HG02870 (cell line): ENCODE data around the gene HIGD2A.

ENCODE experiments used
- ATAC-seq: cut with Tn5 transposase; IDR thresholded peaks from one replicate; pipeline ENCODE4 v1.9.1; 2021; ENCODE audit warnings: mild to moderate bottlenecking, moderate library complexity; ENCODE audit not compliant: unreplicated experiment

HIGD2A gene, protein sequence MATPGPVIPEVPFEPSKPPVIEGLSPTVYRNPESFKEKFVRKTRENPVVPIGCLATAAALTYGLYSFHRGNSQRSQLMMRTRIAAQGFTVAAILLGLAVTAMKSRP

DNA sequence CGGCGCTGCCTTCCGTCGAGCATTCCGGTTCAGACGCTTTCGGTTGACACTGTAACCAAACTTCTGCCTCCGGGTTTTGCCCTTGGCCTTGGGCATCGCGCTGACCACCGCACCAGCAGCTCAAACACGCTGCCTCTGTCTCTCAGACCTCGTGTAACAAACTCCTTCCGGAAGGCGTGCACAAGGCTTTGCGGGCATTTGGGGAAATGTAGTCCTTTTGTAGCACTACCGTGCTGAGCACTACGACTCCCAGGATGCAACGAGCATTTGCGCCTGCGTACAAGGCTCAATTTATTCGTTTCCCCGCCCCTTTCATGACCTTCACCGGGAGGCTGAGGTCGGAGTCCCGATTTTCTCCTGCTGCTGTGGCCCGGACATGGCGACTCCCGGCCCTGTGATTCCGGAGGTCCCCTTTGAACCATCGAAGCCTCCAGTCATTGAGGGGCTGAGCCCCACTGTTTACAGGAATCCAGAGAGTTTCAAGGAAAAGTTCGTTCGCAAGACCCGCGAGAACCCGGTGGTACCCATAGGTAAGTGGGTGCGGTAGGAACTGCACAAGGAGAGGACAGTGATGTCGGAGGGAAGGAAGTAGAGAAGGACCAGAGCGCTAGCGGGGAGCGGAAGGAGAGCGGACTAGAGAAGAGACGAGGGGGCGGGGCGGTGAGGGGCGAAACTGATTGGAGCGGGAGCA is at the start of gene HIGD2A, which contains the start of gene NOP16:
TSS of gene HIGD2A (plus strand) at position 308 of the 691 bp plus-strand sequence. CDS start at position 377, 69 bp downstream.
TSS of gene NOP16 (minus strand) at position 155 of the 691 bp plus-strand sequence. CDS start at position 96, 59 bp downstream.
- ATAC-seq = peak; percentile 86

DNA sequence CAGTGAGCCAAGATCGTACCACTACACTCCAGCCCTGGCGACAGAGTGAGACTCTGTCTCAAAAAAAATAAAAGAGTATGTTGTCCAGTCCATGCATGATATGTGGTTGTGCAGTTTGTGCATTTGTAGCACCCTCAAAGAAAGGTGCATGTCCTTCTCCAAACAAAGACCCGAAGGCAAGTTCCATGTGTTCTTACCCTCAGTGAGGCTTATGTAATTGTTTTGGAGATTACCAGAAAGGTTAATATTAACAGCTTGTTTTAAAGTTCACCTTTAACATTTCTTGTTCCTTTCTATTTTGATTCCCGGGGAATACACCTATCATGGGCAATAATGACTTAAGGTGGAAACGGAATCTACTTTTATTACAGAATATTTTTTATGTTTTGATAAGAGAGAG is 49.2 kb upstream of the HIGD2A start:
- ATAC-seq = no peak

DNA sequence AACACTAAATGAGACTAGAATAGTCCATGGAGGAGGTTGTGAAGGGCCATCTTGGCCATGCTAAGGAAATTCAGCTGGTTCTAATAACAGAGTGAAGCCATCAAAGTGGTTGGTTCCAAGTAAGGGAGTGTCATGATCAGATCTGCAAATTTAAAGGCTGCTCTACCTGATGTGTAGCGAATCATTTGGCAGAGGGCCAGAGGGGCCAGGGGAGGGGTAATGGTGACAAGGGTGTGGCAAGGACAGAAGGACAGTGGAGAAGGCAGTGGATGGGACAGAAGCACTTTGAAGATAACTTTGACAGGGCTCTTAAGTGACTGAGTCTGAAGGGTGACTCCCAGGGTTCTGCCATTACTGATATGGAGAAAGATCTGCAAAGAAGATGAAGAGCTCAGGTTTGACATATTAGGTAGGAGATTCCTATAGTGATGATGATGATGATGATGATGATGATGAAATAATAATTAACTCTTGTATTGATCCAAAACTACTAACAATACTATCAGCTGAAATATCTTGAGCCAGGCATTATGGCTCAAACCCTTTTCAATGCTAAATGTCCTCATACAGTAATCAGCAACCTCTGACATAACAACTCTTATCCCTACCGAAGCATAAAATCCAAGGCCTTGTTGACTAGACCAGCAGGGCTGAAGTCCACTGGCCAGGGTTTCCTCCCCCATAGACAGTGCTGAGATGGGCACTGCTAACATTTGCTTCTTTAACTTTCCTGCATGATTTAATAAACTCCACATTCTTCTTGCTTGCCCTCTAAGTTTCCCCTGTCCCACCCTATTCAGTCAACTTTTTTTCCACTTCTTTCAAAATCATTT is 47.0 kb upstream of the HIGD2A start:
- no peak for ATAC-seq

DNA sequence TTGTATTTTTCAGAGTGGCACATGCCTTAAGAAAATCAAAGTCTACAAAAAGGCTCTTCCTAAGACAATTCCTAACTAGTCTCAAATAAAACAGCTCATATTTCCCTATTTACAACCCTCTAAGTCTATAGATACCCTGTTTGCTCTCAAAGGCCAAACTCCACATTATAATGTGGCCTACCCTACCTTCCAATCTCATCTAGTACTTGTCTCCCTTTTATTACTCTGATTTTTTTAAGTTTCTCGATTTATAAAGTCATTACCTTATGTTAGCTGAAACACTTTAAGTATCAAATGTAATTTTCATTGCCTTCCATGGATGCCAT is 46.4 kb upstream of the HIGD2A start:
- no peak for ATAC-seq

DNA sequence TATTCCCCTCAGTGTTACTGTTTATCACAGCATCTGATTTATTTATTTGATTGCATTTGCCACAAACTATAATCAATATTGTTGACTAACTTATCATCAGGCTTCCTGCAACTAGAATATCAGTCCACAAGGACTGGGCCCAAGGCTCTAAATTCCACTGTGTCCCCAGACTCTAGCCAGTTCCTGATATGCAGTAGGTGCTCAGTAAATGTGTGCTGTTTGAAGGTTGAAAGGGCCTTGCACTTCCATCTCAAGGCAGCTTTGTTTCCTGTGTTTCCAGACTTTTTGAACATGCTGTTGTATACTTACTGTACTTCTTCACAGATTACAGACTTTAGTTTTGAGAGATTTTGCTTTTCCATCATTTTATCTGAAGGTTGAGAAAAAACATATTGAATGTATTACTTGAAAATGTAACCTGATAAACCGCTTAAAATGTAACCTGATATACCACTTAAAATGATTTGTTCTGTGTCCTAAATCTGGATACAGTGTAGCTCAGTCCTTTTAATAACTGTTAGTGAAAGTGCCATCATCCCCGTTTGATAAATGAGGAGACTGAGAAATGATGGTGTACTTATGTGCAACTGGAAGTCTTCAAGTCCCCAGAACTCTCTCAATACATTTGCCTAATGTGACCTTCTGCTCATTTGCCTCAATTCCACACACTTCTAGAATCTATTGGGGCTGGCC is 45.6 kb upstream of the HIGD2A start:
- no peak for ATAC-seq

DNA sequence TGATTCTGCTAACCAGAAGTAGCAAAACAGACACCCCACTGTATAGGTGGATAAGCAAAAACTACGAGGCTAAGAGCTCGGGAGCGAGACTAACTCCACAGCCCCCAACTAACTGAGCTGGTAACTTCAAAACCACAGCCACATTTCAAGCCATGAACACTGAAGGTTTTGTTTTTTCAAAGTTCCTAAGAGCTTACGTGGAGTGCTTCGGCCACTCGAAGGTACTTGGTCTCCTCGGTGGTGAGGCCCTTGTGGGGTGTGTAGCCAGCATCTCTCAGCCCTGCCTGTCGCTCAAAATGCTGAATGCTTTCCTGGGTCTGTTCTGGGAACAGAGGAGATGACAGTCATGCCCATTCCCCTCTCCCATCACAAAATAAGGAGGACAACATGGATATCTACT is 38.1 kb upstream of the HIGD2A start:
- no peak for ATAC-seq

DNA sequence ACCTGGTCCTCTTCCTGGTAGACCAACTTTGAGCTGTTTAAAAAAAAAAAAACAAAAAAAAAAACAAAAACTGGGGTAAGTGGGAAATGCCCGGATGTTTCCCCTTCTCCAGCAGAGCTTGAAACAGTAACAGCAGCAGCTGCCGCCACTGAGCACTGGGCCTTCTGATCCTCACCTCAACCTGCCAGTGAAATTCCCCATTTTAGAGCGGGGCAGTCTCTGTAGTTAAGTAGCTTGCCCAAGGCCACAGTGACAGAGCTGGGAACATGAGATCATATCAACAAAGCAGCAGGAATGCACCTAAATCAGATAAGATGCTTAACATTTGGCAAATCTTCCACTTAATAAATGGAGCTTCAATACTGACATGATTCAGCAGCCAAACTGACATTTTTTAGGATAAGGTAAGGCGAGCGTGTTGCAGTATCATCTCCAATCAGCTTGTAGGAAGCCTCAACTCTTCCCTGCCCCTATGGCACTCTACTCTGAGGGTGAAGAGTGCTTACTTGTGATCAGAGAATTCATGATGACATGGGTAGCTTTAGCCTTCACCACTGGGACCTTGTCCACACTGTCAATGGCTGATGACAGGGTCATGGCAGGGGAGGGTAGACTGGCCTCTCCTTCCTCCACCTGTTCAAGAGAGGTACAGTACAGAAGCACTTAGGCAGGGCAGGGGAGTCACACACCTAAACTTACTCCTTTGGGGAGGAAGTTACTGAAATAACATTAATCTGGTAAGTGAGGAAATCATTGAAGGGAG is 36.3 kb upstream of the HIGD2A start:
- ATAC-seq = no peak

DNA sequence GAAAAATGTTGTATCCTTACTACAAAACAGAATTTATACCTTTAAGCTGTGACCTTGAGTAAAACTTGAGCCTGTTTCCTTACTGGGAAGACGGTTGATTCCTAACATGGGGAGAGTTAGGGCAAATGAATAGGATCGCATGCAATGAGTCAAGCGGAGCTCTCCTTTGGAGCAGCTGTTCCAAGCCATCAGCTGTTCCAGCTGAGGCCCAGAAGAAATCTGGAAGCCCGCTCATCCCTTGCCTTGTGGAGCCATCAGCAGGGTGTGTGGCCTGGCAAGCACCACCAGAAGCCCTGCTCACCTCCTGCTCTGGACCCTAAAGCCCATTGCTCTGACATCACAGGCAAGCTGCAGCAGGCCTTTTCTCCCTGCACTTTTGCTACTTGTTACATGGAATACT is 35.0 kb upstream of the HIGD2A start:
- ATAC-seq = no peak

DNA sequence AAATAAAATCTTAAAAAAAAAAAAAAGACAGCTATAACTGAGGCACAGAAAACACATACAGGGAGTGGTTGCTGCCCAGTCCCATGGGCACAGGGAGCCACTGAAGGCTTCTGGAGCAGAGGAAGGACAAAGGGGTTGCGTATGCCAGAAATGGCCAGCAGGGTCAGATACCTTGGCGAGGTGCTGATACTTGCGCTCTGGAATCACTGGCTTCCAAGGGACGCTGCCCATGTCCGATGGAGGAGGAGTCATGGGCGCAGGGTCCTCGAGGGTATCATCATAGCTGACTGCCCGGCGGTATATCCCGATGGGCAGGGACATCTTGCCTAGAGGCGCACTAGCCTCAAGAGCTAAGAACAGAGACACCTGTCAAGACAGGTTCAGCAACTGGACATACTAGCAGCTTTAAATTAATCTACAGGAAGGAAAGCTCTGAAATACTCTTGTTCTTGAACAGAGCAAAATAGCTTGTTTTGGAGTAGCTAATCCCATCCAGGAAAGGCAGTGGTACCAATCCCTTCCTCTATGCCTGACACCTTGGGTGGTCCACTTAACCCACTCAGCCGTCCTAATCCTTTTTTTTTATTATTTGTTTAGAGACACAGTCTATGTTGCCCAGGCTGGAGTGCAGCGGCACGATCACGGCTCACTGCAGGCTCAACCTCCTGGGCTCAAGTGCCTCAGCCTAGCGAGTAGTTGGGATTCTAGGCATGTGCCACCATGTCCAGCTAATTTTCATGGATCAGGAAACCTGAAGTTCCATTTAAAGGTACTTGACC is 33.0 kb upstream of the HIGD2A start:
- ATAC-seq = no peak

DNA sequence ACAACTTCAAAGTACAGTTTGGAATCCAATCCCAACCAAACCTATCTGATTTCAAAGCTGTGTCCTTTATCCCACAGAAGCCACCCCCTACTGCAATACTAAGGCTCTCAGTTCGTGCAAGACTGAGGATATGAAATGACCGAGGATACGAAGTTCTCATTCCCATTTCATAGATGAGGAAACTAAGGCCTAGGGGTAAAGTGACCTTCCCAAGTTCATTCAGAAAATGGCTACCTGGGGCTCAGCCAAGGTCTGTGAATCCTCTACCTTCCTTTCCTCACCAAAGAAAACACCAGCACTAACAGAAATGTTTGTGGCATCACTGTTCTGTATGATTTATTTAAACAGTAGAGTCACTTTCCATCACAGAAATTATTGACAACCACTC is 32.4 kb upstream of the HIGD2A start:
- no peak for ATAC-seq

DNA sequence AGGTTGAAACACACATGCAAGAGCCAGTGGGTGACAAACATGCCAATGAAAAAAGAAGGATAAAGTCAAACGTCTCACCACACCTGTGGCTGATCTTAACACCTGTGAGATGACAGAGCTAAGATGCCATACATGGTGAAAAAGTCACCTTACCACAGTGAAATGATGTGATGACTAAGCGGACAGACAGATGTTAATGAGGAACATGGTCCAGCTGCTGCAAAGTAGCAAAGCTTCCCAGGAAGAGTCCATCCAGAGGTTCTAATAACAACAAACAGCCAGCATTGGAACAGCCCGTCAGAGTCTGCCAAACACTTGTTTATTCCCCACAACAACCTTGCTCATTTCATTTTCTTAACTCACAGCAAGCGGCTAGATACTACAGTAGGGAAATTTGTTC is 28.9 kb upstream of the HIGD2A start:
- ATAC-seq = no peak

DNA sequence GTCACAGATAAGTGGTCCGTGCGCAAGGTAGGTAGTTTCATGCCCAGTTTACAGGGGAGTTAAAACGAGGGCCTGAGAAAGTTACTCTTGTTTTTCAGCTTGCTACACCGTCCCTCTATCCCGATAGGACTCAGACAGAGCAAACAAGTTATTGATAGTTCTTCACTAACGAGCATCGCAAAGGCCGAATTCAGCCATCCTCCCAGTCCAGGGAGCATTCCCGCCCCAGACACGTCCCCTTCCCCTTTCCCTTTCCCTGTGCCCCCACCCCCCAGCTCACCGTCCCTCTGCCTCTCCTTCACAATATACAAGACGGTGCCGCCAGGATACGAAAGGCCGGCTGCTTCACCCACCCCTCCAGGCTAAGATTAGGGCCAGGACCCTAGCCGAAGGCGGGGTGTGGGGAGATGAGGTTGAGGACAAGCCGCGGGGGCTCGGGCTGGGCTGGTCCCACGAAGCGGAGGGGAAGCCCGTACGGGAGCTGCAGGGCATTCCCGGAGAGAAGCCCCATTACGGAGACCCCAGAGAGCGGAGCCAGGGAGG is 27.6 kb upstream of the HIGD2A start:
- ATAC-seq = peak; percentile 5

DNA sequence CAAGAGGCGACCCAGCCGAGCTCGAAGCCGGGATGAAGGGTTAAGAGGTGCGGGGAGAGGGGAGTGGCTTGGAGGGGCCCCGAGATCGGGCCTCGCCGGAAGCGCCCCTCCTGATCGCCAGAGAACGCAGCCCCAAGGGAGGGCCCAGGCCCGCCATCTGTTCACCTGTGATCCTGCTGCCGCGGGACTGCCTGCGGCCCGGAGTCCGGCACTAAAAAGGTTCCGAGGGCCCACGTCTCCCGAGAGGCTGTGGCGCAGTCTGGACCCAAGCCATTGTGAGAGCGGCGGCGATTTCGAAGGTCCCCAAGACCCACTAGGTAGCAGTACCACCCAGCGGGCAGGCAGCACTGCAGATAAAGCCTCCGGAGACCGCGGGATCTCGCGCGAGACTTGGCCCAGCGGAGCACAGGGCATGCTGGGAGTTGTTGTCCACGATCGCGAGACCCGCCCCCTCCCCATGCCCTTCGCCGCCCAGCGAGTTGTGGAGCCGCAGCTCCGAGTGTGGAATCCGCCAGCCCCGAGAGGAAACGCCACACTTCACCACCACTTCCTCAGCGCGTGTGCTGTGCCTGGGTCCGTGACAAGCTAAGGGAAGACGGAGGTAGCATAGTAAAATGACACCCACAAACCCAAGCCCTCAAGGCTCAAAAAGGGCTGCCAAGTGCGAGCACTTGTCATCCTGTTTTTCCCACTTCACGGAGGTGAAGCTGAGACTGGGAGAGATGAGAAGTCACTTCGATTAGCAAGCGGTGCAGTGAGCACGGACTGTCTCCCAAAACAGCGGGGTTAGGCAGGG is 26.9 kb upstream of the HIGD2A start, which contains the start of gene KIAA1191:
TSS of gene KIAA1191 (minus strand) at position 328 of the 796 bp plus-strand sequence. CDS start 2,256 bp downstream, outside the sequence.
- peak; percentile 80 for ATAC-seq

DNA sequence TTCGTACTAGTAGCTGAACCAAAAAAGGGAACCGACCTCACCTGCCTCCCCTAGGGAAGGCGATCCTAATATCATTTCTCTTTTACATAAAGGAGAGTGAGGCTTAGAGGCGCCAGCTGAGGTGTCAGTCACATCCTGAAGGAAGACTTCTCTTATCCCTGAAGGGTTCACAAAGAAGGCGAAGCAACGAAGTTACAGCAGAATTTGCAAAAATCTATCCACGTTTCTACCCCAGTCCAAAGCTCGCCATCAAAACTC is 26.4 kb upstream of the HIGD2A start:
- peak; percentile 4 for ATAC-seq

DNA sequence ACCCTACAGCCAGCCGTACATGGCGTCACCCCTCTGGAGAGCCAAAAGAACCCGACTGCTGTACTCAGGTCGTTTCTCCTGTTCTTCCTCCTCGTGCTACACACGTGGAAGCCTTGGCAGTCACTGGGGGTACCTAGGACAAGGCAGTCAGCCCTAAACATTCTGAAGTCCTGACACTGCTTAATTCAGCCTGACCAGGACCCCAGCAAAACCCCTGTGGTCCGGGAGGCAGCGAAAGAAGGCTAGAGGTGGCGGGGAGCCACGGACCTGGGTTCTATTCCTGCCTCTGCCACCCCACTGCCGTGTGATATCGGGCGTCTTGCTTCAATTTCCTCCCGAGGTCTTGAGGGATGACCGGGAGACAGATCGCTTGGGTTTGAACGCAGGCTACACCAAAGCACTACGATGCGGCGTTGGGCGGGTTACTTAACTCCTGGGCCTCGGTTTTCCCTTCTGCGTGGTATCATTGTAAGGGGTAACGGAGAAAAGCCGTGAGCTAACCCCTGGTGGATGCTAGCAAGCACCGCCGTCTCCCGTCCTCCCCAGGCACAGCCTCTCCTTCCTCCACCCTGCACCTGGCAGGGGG is 23.7 kb upstream of the HIGD2A start:
- no peak for ATAC-seq

DNA sequence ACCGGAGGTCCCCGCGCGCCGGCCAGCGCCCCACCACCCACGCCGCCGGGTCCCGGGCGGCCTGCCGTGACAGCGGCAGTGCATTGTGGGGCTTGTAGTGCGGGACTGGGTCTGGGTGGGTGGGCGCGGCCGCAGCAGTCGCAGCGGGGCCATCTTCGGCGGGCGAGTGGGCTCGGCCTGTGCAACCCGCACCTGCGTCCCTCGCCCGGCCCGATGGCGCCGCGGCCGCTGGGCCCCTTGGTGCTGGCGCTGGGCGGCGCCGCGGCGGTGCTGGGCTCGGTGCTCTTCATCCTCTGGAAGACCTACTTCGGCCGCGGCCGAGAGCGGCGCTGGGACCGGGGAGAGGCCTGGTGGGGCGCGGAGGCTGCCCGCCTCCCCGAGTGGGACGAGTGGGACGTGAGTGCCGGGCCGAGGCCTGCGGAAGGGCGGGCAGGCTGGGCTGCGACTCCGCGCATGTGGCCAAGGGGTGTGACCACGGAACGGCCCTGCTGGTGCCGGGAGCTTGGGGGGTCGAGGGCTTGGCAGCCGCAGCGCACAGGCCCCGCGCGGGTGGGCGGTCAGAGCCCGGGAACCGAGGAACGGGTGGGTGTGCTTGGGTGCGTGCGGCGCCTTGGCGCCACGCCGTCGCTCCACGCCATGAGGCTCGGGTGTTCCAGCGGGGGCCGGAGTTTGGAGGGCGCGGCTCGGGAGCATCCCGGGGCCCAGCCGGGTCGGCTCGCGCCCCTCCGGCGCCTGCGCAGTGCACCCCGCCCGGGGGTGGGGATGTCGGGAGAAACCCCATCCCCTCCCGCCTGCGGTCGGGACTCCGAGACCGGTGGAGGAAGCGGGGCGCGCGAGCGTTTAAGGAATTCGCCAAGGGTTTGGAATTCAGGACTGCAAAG is 23.0 kb upstream of the HIGD2A start, which contains the start of gene ARL10:
TSS of gene ARL10 (plus strand) at position 137 of the 881 bp plus-strand sequence. CDS start at position 214, 77 bp downstream.
- no peak for ATAC-seq

DNA sequence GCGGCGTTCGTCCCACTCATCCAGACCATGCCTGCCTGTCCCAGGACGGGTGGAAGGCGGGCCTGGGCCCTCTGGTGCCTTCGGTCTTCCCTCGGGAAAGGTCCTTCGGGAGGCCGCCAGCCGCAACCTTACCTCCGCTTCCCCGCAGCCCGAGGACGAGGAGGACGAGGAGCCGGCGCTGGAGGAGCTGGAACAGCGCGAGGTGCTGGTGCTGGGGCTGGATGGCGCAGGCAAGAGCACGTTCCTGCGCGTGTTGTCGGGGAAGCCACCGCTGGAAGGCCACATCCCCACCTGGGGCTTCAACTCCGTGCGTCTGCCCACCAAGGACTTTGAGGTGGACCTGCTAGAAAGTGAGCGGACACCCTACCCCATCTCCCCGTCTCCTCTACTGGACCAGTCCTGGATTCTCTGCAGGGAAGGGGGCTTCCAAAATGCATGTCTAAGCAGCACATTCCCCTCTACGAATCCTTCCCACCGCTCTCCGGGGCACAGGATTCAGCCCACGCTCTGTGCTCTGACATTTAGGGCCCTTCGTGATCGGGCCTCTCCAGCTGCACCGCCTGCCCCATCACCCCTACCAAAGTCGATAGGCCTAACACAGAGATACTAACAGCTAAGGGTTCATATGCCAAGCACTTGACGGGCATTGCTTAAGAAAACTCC is 22.2 kb upstream of the HIGD2A start:
- no peak for ATAC-seq
